ENCODE results near the gene GPHA2. TPM values are rescaled to one million over a fixed set of nuclear protein-coding genes. Genes with fewer than 3 reads are reported as not detected.

GPHA2 gene
- total RNA-seq (2022; extraction: Qiagen RNA extraction) = not detected in 5 replicates

GRCh38 chr11:64935359-64936081 lies at the start of gene GPHA2:
Gene GPHA2, minus strand, starts transcription at chr11:64935893. Its CDS starts 433 bp downstream, at chr11:64935460.

GRCh38 chr11:64971421-64972233 lies 35.9 kb upstream of the GPHA2 start, which contains the start of gene MAJIN:
Gene MAJIN, minus strand, starts transcription at chr11:64972108. Its CDS starts 12,703 bp downstream, at chr11:64959405.

GRCh38 chr11:64923944-64924909 lies 11.5 kb downstream of the GPHA2 start, which contains the start of gene PPP2R5B:
Gene PPP2R5B, plus strand, starts transcription at chr11:64924689. Its CDS starts 1,046 bp downstream, at chr11:64925735.

GRCh38 chr11:64916775-64917662 lies 18.7 kb downstream of the GPHA2 start, which contains the start of gene ATG2A:
Gene ATG2A, minus strand, starts transcription at chr11:64917209. Its CDS starts 74 bp downstream, at chr11:64917135.

Other genes starting within 250 kb of the GPHA2 start
- 0.15 to 0.28 TPM (median 0.24 TPM) in 5 replicates for gene NRXN2, start 212.7 kb downstream of the GPHA2 start, total RNA-seq (2022; extraction: Qiagen RNA extraction)
- 0.94 to 2.3 TPM (median 2.0 TPM) in 5 replicates for gene RASGRP2, start 191.8 kb downstream of the GPHA2 start, total RNA-seq (2022; extraction: Qiagen RNA extraction)
- 0.23 to 0.52 TPM (median 0.27 TPM) in 5 replicates for gene PYGM, start 175.9 kb downstream of the GPHA2 start, total RNA-seq (2022; extraction: Qiagen RNA extraction)
- gene SF1, start 157.4 kb downstream of the GPHA2 start, total RNA-seq (2022; extraction: Qiagen RNA extraction) = 146 to 212 TPM (median 156 TPM) in 5 replicates
- gene MAP4K2, start 132.7 kb downstream of the GPHA2 start, total RNA-seq (2022; extraction: Qiagen RNA extraction) = 5.3 to 8.8 TPM (median 8.4 TPM) in 5 replicates
- 28.8 to 40.9 TPM (median 38.1 TPM) in 5 replicates for gene MEN1, start 125.3 kb downstream of the GPHA2 start, total RNA-seq (2022; extraction: Qiagen RNA extraction)
- gene CDC42BPG, start 91.2 kb downstream of the GPHA2 start, total RNA-seq (2022; extraction: Qiagen RNA extraction) = 1.3 to 1.8 TPM (median 1.5 TPM) in 5 replicates
- 94.8 to 121 TPM (median 111 TPM) in 5 replicates for gene EHD1, start 57.3 kb downstream of the GPHA2 start, total RNA-seq (2022; extraction: Qiagen RNA extraction)
- 13.7 to 22.4 TPM (median 20.9 TPM) in 5 replicates for gene ATG2A, start 18.7 kb downstream of the GPHA2 start, total RNA-seq (2022; extraction: Qiagen RNA extraction)
- 3.4 to 5.3 TPM (median 4.5 TPM) in 5 replicates for gene PPP2R5B, start 11.2 kb downstream of the GPHA2 start, total RNA-seq (2022; extraction: Qiagen RNA extraction)
- gene MAJIN, start 36.2 kb upstream of the GPHA2 start, total RNA-seq (2022; extraction: Qiagen RNA extraction) = not detected in 5 replicates
- 0.58 to 0.79 TPM (median 0.63 TPM) in 5 replicates for gene BATF2, start 61.1 kb upstream of the GPHA2 start, total RNA-seq (2022; extraction: Qiagen RNA extraction)
- gene ARL2, start 78.3 kb upstream of the GPHA2 start, total RNA-seq (2022; extraction: Qiagen RNA extraction) = 162 to 198 TPM (median 189 TPM) in 5 replicates
- gene SNX15, start 91.5 kb upstream of the GPHA2 start, total RNA-seq (2022; extraction: Qiagen RNA extraction) = 20.8 to 25.4 TPM (median 23.6 TPM) in 5 replicates
- 35.4 to 58.5 TPM (median 57.6 TPM) in 5 replicates for gene SAC3D1, start 105.3 kb upstream of the GPHA2 start, total RNA-seq (2022; extraction: Qiagen RNA extraction)
- gene NAALADL1, start 122.7 kb upstream of the GPHA2 start, total RNA-seq (2022; extraction: Qiagen RNA extraction) = not detected in 5 replicates
- gene CDCA5, start 148.1 kb upstream of the GPHA2 start, total RNA-seq (2022; extraction: Qiagen RNA extraction) = 67.5 to 78.7 TPM (median 73.1 TPM) in 5 replicates
- gene ZFPL1, start 148.3 kb upstream of the GPHA2 start, total RNA-seq (2022; extraction: Qiagen RNA extraction) = 35.1 to 37.1 TPM (median 36.6 TPM) in 5 replicates
- 51.5 to 77.8 TPM (median 55.8 TPM) in 5 replicates for gene VPS51, start 160.3 kb upstream of the GPHA2 start, total RNA-seq (2022; extraction: Qiagen RNA extraction)
- 4.1 to 7.2 TPM (median 5.6 TPM) in 5 replicates for gene TM7SF2, start 176.0 kb upstream of the GPHA2 start, total RNA-seq (2022; extraction: Qiagen RNA extraction)
- gene ZNHIT2, start 181.8 kb upstream of the GPHA2 start, total RNA-seq (2022; extraction: Qiagen RNA extraction) = 13.3 to 24.2 TPM (median 21.9 TPM) in 5 replicates
- 834 to 1,066 TPM (median 993 TPM) in 5 replicates for gene FAU, start 186.2 kb upstream of the GPHA2 start, total RNA-seq (2022; extraction: Qiagen RNA extraction)
- 67.8 to 77.4 TPM (median 68.7 TPM) in 5 replicates for gene MRPL49, start 186.4 kb upstream of the GPHA2 start, total RNA-seq (2022; extraction: Qiagen RNA extraction)
- 29.0 to 41.9 TPM (median 39.5 TPM) in 5 replicates for gene SYVN1, start 198.6 kb upstream of the GPHA2 start, total RNA-seq (2022; extraction: Qiagen RNA extraction)
- not detected in 5 replicates for gene SPDYC, start 234.3 kb upstream of the GPHA2 start, total RNA-seq (2022; extraction: Qiagen RNA extraction)
- 107 to 119 TPM (median 117 TPM) in 5 replicates for gene CAPN1, start 246.0 kb upstream of the GPHA2 start, total RNA-seq (2022; extraction: Qiagen RNA extraction)

Data from A549 treated with AZD2906 at 1 μM for 4 hours (cell line).